Panc1 (cell line): Measurements from ENCODE around the gene LDLRAD4.

Experiments
- POLR2AphosphoS5 ChIP-seq: IDR thresholded peaks from 2 replicates; pipeline ENCODE4 v1.6.1; 2012; ENCODE audit warnings: mild to moderate bottlenecking, low read depth, low read length, moderate library complexity
- REST ChIP-seq, 2 experiments: IDR thresholded peaks; 2 replicates each; pipeline ENCODE4 v1.6.1; 2011 to 2012; ENCODE audit warnings: low read depth in 2 of 2, control low read depth in 1 of 2, low read length in 1 of 2, mild to moderate bottlenecking in 1 of 2, moderate library complexity in 1 of 2; ENCODE audit not compliant: insufficient read depth in 1 of 2
- SIN3A ChIP-seq: IDR thresholded peaks from 2 replicates; pipeline ENCODE4 v1.6.1; 2012; ENCODE audit warnings: low read depth, mild to moderate bottlenecking, low read length, moderate library complexity, borderline replicate concordance; ENCODE audit not compliant: insufficient read depth
- TCF7L2 ChIP-seq: IDR thresholded peaks from 2 replicates; pipeline ENCODE4 v1.6.1; 2011; ENCODE audit warnings: mild to moderate bottlenecking, low read depth, low read length, inconsistent platforms
- TF ChIP-seq, protein P1 (sequence below): fragments of 450-650 bp; IDR thresholded peaks from 2 replicates; pipeline ENCODE4 v1.5.1; 2017; ENCODE audit warnings: mild to moderate bottlenecking

DNA sequence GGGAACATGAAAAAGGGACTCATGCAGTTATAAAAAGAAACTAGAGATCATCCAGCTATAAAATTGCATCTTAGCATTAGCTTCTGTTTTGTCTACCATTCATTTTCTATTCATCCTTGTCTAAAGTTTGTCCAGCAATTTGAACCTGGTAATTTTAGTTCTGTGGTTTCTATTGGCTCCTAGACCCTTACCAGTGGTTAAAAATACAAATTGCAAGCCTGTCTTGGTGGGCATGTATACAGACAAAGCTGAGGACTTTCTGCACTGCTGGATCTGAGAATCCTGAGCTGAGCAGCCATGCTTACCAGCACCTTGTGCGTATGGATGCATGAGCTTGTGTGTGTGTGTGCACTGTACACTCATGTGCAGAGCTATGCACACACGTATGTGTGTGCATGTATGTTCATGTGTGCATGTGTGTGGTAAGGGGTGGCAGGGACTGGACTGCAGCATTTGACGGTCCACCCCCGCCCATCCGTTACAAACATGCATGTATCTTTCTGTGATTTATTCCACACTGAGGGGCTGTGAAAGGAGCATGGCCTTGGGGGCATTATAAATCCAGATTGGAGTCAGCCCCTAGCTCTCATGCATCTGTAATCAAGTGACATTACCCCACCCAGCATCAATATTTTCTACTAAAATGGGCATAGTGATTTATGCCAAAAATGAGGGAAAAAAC is 363.1 kb downstream of the LDLRAD4 start:
- TF ChIP-seq SIN3A (no peak), TCF7L2 (no peak), POLR2AphosphoS5 (no peak), REST (IDR thresholded peaks at IDR 0.05; ENCODE audit: insufficient read depth in 1 of 2, low read depth in 2 of 2, low read length in 1 of 2) (no peak)
- TF ChIP-seq, protein P1, sequence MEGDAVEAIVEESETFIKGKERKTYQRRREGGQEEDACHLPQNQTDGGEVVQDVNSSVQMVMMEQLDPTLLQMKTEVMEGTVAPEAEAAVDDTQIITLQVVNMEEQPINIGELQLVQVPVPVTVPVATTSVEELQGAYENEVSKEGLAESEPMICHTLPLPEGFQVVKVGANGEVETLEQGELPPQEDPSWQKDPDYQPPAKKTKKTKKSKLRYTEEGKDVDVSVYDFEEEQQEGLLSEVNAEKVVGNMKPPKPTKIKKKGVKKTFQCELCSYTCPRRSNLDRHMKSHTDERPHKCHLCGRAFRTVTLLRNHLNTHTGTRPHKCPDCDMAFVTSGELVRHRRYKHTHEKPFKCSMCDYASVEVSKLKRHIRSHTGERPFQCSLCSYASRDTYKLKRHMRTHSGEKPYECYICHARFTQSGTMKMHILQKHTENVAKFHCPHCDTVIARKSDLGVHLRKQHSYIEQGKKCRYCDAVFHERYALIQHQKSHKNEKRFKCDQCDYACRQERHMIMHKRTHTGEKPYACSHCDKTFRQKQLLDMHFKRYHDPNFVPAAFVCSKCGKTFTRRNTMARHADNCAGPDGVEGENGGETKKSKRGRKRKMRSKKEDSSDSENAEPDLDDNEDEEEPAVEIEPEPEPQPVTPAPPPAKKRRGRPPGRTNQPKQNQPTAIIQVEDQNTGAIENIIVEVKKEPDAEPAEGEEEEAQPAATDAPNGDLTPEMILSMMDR: no peak
